ENCODE measurements around the gene UCP3.

UCP3 gene

GRCh38 chr11:74018331-74019005 is 9.6 kb upstream of the UCP3 start:
- DNase-seq, result peak; percentile 15

- no peak for DNase-seq
Measured at GRCh38 chr11:74017631-74018030, 8.7 kb upstream of the UCP3 start.

GRCh38 chr11:74015919-74016684 is 7.2 kb upstream of the UCP3 start:
- DNase-seq, result no peak

- DNase-seq, result no peak
Measured at GRCh38 chr11:74014880-74015279, 6.0 kb upstream of the UCP3 start.

- DNase-seq, result no peak
Measured at GRCh38 chr11:74013141-74013540, 4.3 kb upstream of the UCP3 start.

GRCh38 chr11:74012074-74012809 is 3.4 kb upstream of the UCP3 start:
- DNase-seq, result no peak

- DNase-seq, result no peak
Measured at GRCh38 chr11:74011360-74012073, 2.6 kb upstream of the UCP3 start.

GRCh38 chr11:74010306-74011300 is 1.7 kb upstream of the UCP3 start:
- DNase-seq, result no peak

GRCh38 chr11:74009675-74010305 is 905 bp upstream of the UCP3 start:
- DNase-seq, result no peak

- DNase-seq, result no peak
Measured at GRCh38 chr11:74009230-74009547, 304 bp upstream of the UCP3 start.

- DNase-seq, result no peak
Measured at GRCh38 chr11:74007691-74008372, 1.1 kb downstream of the UCP3 start.

GRCh38 chr11:74006743-74007304 is 2.1 kb downstream of the UCP3 start:
- DNase-seq, result no peak

GRCh38 chr11:74005721-74006517 is 3.0 kb downstream of the UCP3 start:
- DNase-seq, result no peak

- DNase-seq, result no peak
Measured at GRCh38 chr11:74004759-74005615, 3.9 kb downstream of the UCP3 start.

GRCh38 chr11:74004046-74004695 is 4.7 kb downstream of the UCP3 start:
- DNase-seq, result no peak

- no peak for DNase-seq
Measured at GRCh38 chr11:74002832-74003231, 6.1 kb downstream of the UCP3 start.

- no peak for DNase-seq
Measured at GRCh38 chr11:74001822-74002286, 7.0 kb downstream of the UCP3 start.
